HEK293 (cell line): ENCODE measurements around the gene ASPDH.

ENCODE experiments used
- CTCF ChIA-PET: fragments of 350-600 bp; formaldehyde crosslinking; extraction: SDS; loops from one replicate; lab custom pipeline; 2021; ENCODE audit warnings: antibody characterized with exemption; lab: Yijun Ruan, JAX
- POLR2A ChIA-PET: fragments of 300-600 bp; formaldehyde crosslinking; extraction: SDS; loops from one replicate; lab custom pipeline; 2020; ENCODE audit warnings: antibody characterized with exemption, inconsistent platforms; lab: Yijun Ruan, JAX
- H3K27ac ChIP-seq: fragments of 200-500 bp; sonication (Bioruptor generic); 2 replicates; pipeline ENCODE4 v1.5.1; 2014; ENCODE audit warnings: low read depth, low read length, control low read depth, inconsistent platforms; ENCODE audit errors: extremely low read depth
- H3K36me3 ChIP-seq, 2 experiments: fragments of 200-500 bp in 1 of 2; sonication (Bioruptor generic) in 1 of 2; 1 replicate in 1 of 2; 2 replicates in 1 of 2; pipeline ENCODE4 v1.5.1; 2014 to 2017; ENCODE audit warnings: inconsistent platforms in 2 of 2, low read length in 2 of 2; ENCODE audit not compliant: control insufficient read depth in 2 of 2, insufficient read depth in 1 of 2
- H3K4me1 ChIP-seq: fragments of 200-500 bp; sonication (Bioruptor generic); 2 replicates; pipeline ENCODE4 v1.5.1; 2014; ENCODE audit warnings: mild to moderate bottlenecking, low read length, inconsistent platforms; ENCODE audit not compliant: control insufficient read depth, insufficient read depth
- H3K4me3 ChIP-seq: 2 replicates; pipeline ENCODE4 v1.5.1; 2011; ENCODE audit warnings: low read depth, mild to moderate bottlenecking, control low read depth, low read length, moderate library complexity
- H3K9me3 ChIP-seq: fragments of 200-500 bp; sonication (Bioruptor generic); 2 replicates; pipeline ENCODE4 v1.5.1; 2014; ENCODE audit warnings: low read depth, low read length, inconsistent platforms; ENCODE audit not compliant: control insufficient read depth, insufficient read depth
- ATF2 ChIP-seq: fragments of 450-650 bp; formaldehyde crosslinking; IDR thresholded peaks from 2 replicates; pipeline ENCODE4 v1.5.1; 2016; ENCODE audit warnings: missing biosample characterization, missing genetic modification characterization, low read depth
- EGR2 ChIP-seq: fragments of 450-650 bp; formaldehyde crosslinking; IDR thresholded peaks from 2 replicates; pipeline ENCODE4 v1.5.1; 2016; ENCODE audit warnings: low read depth, missing biosample characterization, missing genetic modification characterization
- GLI2 ChIP-seq: fragments of 450-650 bp; formaldehyde crosslinking; IDR thresholded peaks from 2 replicates; pipeline ENCODE4; 2017; ENCODE audit warnings: missing biosample characterization, missing genetic modification characterization, low read depth, borderline replicate concordance
- GLIS1 ChIP-seq: fragments of 450-650 bp; formaldehyde crosslinking; IDR thresholded peaks from 2 replicates; pipeline ENCODE4 v1.5.1; 2016; ENCODE audit warnings: missing biosample characterization, missing genetic modification characterization
- HOXC10 ChIP-seq: sonication (generic); formaldehyde crosslinking; IDR thresholded peaks from 2 replicates; pipeline ENCODE4 v1.8.1; 2023; ENCODE audit warnings: mild to moderate bottlenecking, missing genetic modification reagents
- HOXD13 ChIP-seq: sonication (generic); formaldehyde crosslinking; IDR thresholded peaks from 2 replicates; pipeline ENCODE4 v1.8.0; 2022; ENCODE audit warnings: missing genetic modification reagents, borderline replicate concordance
- MYNN ChIP-seq: fragments of 450-650 bp; formaldehyde crosslinking; IDR thresholded peaks from 2 replicates; pipeline ENCODE4 v1.5.1; 2016; ENCODE audit warnings: missing biosample characterization, missing genetic modification characterization, borderline replicate concordance
- PRDM1 ChIP-seq: fragments of 450-650 bp; formaldehyde crosslinking; IDR thresholded peaks from 2 replicates; pipeline ENCODE4; 2016; ENCODE audit warnings: missing biosample characterization, missing genetic modification characterization
- SP3 ChIP-seq: fragments of 450-650 bp; formaldehyde crosslinking; IDR thresholded peaks from 2 replicates; pipeline ENCODE4 v1.5.1; 2016; ENCODE audit warnings: missing biosample characterization, missing genetic modification characterization
- ZBTB17 ChIP-seq: fragments of 450-650 bp; formaldehyde crosslinking; IDR thresholded peaks from 2 replicates; pipeline ENCODE4 v1.5.1; 2016; ENCODE audit warnings: missing biosample characterization, missing genetic modification characterization
- ZBTB21 ChIP-seq: fragments of 450-650 bp; formaldehyde crosslinking; IDR thresholded peaks from 2 replicates; pipeline ENCODE4 v1.5.1; 2017; ENCODE audit warnings: missing biosample characterization, missing genetic modification characterization
- ZBTB26 ChIP-seq: fragments of 450-650 bp; formaldehyde crosslinking; optimal IDR thresholded peaks from 2 replicates; pipeline ENCODE3; 2016; ENCODE audit warnings: missing biosample characterization, mild to moderate bottlenecking, missing genetic modification characterization
- ZBTB6 ChIP-seq: fragments of 450-650 bp; formaldehyde crosslinking; IDR thresholded peaks from 2 replicates; pipeline ENCODE4 v1.5.1; 2017; ENCODE audit warnings: missing biosample characterization, missing genetic modification characterization
- ZFHX2 ChIP-seq: fragments of 450-650 bp; formaldehyde crosslinking; conservative IDR thresholded peaks from 2 replicates; pipeline ENCODE4 v1.5.1; 2016; ENCODE audit warnings: missing biosample characterization, missing genetic modification characterization
- ZFP3 ChIP-seq: fragments of 450-650 bp; formaldehyde crosslinking; IDR thresholded peaks from 2 replicates; pipeline ENCODE4 v1.5.1; 2016; ENCODE audit warnings: low read depth, missing biosample characterization, missing genetic modification characterization
- ZNF10 ChIP-seq: fragments of 450-650 bp; formaldehyde crosslinking; IDR thresholded peaks from 2 replicates; pipeline ENCODE4 v1.5.1; 2017; ENCODE audit warnings: missing biosample characterization, missing genetic modification characterization
- ZNF121 ChIP-seq: fragments of 450-650 bp; formaldehyde crosslinking; IDR thresholded peaks from 2 replicates; pipeline ENCODE4 v1.5.1; 2016; ENCODE audit warnings: missing biosample characterization, missing genetic modification characterization
- ZNF23 ChIP-seq: fragments of 450-650 bp; formaldehyde crosslinking; IDR thresholded peaks from 2 replicates; pipeline ENCODE4 v1.5.1; 2016; ENCODE audit warnings: missing biosample characterization, missing genetic modification characterization, borderline replicate concordance
- ZNF513 ChIP-seq: fragments of 450-650 bp; IDR thresholded peaks from 2 replicates; pipeline ENCODE4 v1.5.1; 2018; ENCODE audit warnings: missing biosample characterization, missing genetic modification characterization
- ZNF530 ChIP-seq: fragments of 450-650 bp; formaldehyde crosslinking; IDR thresholded peaks from 2 replicates; pipeline ENCODE4 v1.5.1; 2016; ENCODE audit warnings: low read depth, missing biosample characterization, missing genetic modification characterization
- ZNF623 ChIP-seq: fragments of 450-650 bp; formaldehyde crosslinking; IDR thresholded peaks from 2 replicates; pipeline ENCODE4 v1.5.1; 2016; ENCODE audit warnings: missing biosample characterization, missing genetic modification characterization
- ZNF692 ChIP-seq: fragments of 450-650 bp; formaldehyde crosslinking; IDR thresholded peaks from 2 replicates; pipeline ENCODE4 v1.5.1; 2016; ENCODE audit warnings: missing biosample characterization, missing genetic modification characterization
- ZNF792 ChIP-seq: fragments of 450-650 bp; formaldehyde crosslinking; IDR thresholded peaks from 2 replicates; pipeline ENCODE4 v1.5.1; 2016; ENCODE audit warnings: missing biosample characterization, missing genetic modification characterization

ASPDH gene

GRCh38 chr19:50496189-50497021 lies 17.3 kb downstream of the ASPDH start (continued):
- TF ChIP-seq ZNF10 (tag by site-specific recombination) (no peak), ZNF623 (tag by site-specific recombination) (no peak), ZBTB17 (tag by site-specific recombination) (no peak), ZNF121 (tag by site-specific recombination) (no peak), PRDM1 (tag by site-specific recombination) (peak; percentile 84), ZNF23 (no peak)

GRCh38 chr19:50495020-50495531 lies 18.6 kb downstream of the ASPDH start:
- H3K27ac ChIP-seq = no peak overlapping the region
- H3K9me3 ChIP-seq = no peaks in the 10 kb centered on the region
- H3K4me1 ChIP-seq = peaks cover under 1% of the 10 kb centered on the region; the same call in 1 of the 2 replicates
- H3K4me3 ChIP-seq = no peak overlapping the region
- POLR2A ChIA-PET = no interaction called here
- TF ChIP-seq ZNF792 (tag by site-specific recombination) (peak; percentile 92; the same call in 1 of the 2 replicates), PRDM1 (tag by site-specific recombination) (peak; percentile 83), ZBTB21 (tag by site-specific recombination) (no peak), ZFP3 (tag by site-specific recombination) (no peak)
- TF ChIP-seq, all 188 proteins: peak for 2
- CTCF ChIA-PET = interaction anchor here (1.0 kb wide), 1 partner anchor 283 kb away, joined by 3 read pairs; no protein-coding TSS in a partner anchor
- H3K36me3 ChIP-seq = peaks cover 0 to 3% of the 10 kb centered on the region in 2 experiments; a peak in 1 of 3 replicates

- no peaks in the 10 kb centered on the region for H3K4me1 ChIP-seq
- no peaks in the 10 kb centered on the region for H3K9me3 ChIP-seq
- peaks cover 0 to 3% of the 10 kb centered on the region in 2 experiments; a peak in 1 of 3 replicates for H3K36me3 ChIP-seq
- H3K27ac ChIP-seq = no peak overlapping the region
- ChIA-PET POLR2A (interaction anchor here (0.7 kb wide), 1 partner anchor 72 kb away, joined by 3 read pairs; no protein-coding TSS in a partner anchor), CTCF (interaction anchor here (0.9 to 1.0 kb wide), 2 partner anchors 126 to 284 kb away, joined by 3 read pairs; no protein-coding TSS in a partner anchor)
- H3K4me3 ChIP-seq = no peak overlapping the region
- TF ChIP-seq MYNN (tag by site-specific recombination) (no peak), GLIS1 (tag by site-specific recombination) (no peak), HOXD13 (CRISPR knock-in tag) (no peak), EGR2 (tag by site-specific recombination) (peak; percentile 95), ATF2 (tag by site-specific recombination) (no peak), GLI2 (tag by site-specific recombination) (no peak), ZNF692 (tag by site-specific recombination) (no peak), PRDM1 (tag by site-specific recombination) (peak; percentile 40; the same call in 1 of the 2 replicates), SP3 (tag by site-specific recombination) (no peak), HOXC10 (CRISPR knock-in tag) (no peak), ZNF513 (tag by site-specific recombination) (peak; percentile 94), ZFHX2 (peak; percentile 81), ZNF530 (tag by site-specific recombination) (no peak), ZBTB26 (tag by site-specific recombination) (no peak), ZNF792 (tag by site-specific recombination) (peak; percentile 98), ZBTB6 (tag by site-specific recombination) (no peak)
Observed at GRCh38 chr19:50494186-50495019, 19.3 kb downstream of the ASPDH start.
